A673 (cell line): ENCODE measurements around the gene SLC25A26. TPM values are rescaled to one million over a fixed set of nuclear protein-coding genes. Genes with fewer than 3 reads are reported as not detected.

Experiments
- BruUV-seq: library from RNA; stranded (reverse); fragments of 400-500 nt; replicated peaks from 2 replicates; lab custom pipeline; 2021; lab: Mats Ljungman, UMichigan
- CTCF ChIA-PET: fragments of 300-600 bp; sonication (Branson Sonifier 250); formaldehyde crosslinking; loops from one replicate; lab custom pipeline; 2022; ENCODE audit warnings: antibody characterized with exemption; lab: Charles Lee
- POLR2A ChIA-PET: fragments of 300-600 bp; sonication (Branson Sonifier 250); formaldehyde crosslinking; loops from one replicate; lab custom pipeline; 2022; ENCODE audit warnings: antibody characterized with exemption; ENCODE audit not compliant: low non-redundant PET; lab: Charles Lee
- DNase-seq: peaks from one replicate; pipeline ENCODE4 v3.0.0-alpha.2; 2015; ENCODE audit warnings: low spot score
- H3K27ac ChIP-seq: fragments of 200-600 bp; sonication (generic); 2 replicates; pipeline ENCODE4 v1.5.1; 2016; ENCODE audit warnings: mixed run types, low read depth, mild to moderate bottlenecking, mixed read lengths, antibody characterized with exemption, low read length; ENCODE audit not compliant: poor library complexity, severe bottlenecking
- H3K27me3 ChIP-seq: fragments of 200-600 bp; sonication (generic); replicated peaks from 2 replicates; pipeline ENCODE4 v1.6.1; 2017; ENCODE audit warnings: mixed run types, low read depth, mild to moderate bottlenecking, mixed read lengths, antibody characterized with exemption, low read length; ENCODE audit not compliant: insufficient read depth, poor library complexity
- H3K36me3 ChIP-seq: fragments of 200-600 bp; sonication (generic); 2 replicates; pipeline ENCODE4 v1.6.1; 2016; ENCODE audit warnings: mixed run types, mild to moderate bottlenecking, mixed read lengths, antibody characterized with exemption, low read length; ENCODE audit not compliant: insufficient read depth, poor library complexity, severe bottlenecking
- H3K4me1 ChIP-seq: fragments of 200-600 bp; sonication (generic); 2 replicates; pipeline ENCODE4 v1.6.1; 2017; ENCODE audit warnings: mixed run types, mild to moderate bottlenecking, mixed read lengths, antibody characterized with exemption, low read length; ENCODE audit not compliant: insufficient read depth, poor library complexity, severe bottlenecking
- H3K4me3 ChIP-seq: fragments of 200-600 bp; sonication (generic); 2 replicates; pipeline ENCODE4 v1.5.1; 2016; ENCODE audit warnings: low read depth, mixed run types, mild to moderate bottlenecking, mixed read lengths, low read length; ENCODE audit not compliant: poor library complexity, severe bottlenecking
- H3K9me3 ChIP-seq: fragments of 200-600 bp; sonication (generic); 2 replicates; pipeline ENCODE4 v1.6.1; 2016; ENCODE audit warnings: mixed run types, low read depth, mild to moderate bottlenecking, mixed read lengths, antibody characterized with exemption, low read length; ENCODE audit not compliant: poor library complexity, severe bottlenecking
- EZH2 ChIP-seq: fragments of 200-600 bp; sonication (generic); IDR thresholded peaks from 2 replicates; pipeline ENCODE4 v1.6.1; 2017; ENCODE audit warnings: borderline replicate concordance, low read depth, mild to moderate bottlenecking, mixed read lengths, antibody characterized with exemption, low read length; ENCODE audit not compliant: poor library complexity, severe bottlenecking
- intact Hi-C: fragments of 100-400 bp; cut with micrococcal nuclease; formaldehyde crosslinking; loops from one replicate; pipeline ENCODE4 v1.10.0; 2022; ENCODE audit not compliant: unreplicated experiment
- total RNA-seq: library from RNA; stranded (reverse); gene quantifications from 2 replicates; pipeline ENCODE4 v1.2.3, GENCODE V29; 2021
- TF ChIP-seq, protein P1 (sequence below): fragments of 300-800, 200-600 bp; sonication (generic); conservative IDR thresholded peaks from 2 replicates; pipeline ENCODE4 v1.5.1; 2017; ENCODE audit warnings: low read depth, mild to moderate bottlenecking, antibody characterized with exemption, low read length, moderate library complexity, mixed read lengths

Gene SLC25A26
- total RNA-seq, 1 experiment from 2014 or later, result 8.9 TPM

DNA sequence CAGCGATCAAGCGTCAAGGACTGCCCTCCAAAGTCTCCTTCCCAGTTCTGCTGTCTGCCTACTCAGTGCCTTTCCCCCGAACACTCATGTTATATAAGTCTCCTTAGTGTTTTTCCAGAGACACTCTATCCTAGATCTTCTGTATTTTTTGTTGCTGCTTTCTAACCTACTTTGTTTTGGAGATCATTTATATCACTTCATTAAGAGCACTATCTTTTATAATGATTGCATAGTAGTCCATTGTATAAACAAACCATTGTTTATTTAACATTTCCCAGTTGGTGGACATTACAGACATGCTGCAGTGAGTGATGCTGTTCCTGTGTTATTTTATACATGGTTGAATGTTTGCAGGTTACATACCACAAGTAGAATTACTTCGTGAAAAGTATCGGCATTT lies 47.1 kb downstream of the SLC25A26 start:
- TF ChIP-seq EZH2, result no peak
- TF ChIP-seq, protein P1, sequence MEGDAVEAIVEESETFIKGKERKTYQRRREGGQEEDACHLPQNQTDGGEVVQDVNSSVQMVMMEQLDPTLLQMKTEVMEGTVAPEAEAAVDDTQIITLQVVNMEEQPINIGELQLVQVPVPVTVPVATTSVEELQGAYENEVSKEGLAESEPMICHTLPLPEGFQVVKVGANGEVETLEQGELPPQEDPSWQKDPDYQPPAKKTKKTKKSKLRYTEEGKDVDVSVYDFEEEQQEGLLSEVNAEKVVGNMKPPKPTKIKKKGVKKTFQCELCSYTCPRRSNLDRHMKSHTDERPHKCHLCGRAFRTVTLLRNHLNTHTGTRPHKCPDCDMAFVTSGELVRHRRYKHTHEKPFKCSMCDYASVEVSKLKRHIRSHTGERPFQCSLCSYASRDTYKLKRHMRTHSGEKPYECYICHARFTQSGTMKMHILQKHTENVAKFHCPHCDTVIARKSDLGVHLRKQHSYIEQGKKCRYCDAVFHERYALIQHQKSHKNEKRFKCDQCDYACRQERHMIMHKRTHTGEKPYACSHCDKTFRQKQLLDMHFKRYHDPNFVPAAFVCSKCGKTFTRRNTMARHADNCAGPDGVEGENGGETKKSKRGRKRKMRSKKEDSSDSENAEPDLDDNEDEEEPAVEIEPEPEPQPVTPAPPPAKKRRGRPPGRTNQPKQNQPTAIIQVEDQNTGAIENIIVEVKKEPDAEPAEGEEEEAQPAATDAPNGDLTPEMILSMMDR, result no peak
- DNase-seq, result no peak
- no peak overlapping the region for H3K4me3 ChIP-seq
- no peaks in the 10 kb centered on the region for H3K36me3 ChIP-seq
- H3K27ac ChIP-seq, result no peak overlapping the region
- no peaks in the 10 kb centered on the region for H3K4me1 ChIP-seq
- H3K9me3 ChIP-seq, result no peaks in the 10 kb centered on the region
- CTCF ChIA-PET, result no interaction called here
- intact Hi-C loops, result no loop called here
- BruUV-seq, result no TSS peak
- no peaks in the 10 kb centered on the region for H3K27me3 ChIP-seq
- POLR2A ChIA-PET, result no interaction called here

DNA sequence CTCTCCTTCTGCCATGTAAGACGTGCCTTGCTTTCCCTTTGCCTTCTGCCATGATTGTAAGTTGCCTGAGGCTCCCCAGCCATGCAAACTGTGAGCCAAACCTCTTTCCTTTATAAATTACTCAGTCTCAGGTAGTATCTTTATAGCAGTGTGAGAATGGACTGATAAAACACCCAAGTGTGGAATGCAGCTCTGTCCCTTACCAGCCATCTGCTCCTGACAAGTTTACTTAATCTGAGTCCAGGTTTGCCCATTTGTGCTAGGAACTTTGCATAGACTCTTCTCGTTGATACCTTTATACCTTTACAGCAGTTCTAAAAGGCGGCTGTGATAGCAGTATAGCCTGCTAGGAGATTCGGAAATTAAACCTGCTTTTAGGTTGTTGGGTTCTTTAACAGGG lies 48.1 kb downstream of the SLC25A26 start:
- intact Hi-C loops, result no loop called here
- H3K27me3 ChIP-seq, result no peaks in the 10 kb centered on the region
- DNase-seq, result no peak
- H3K9me3 ChIP-seq, result no peaks in the 10 kb centered on the region
- no peaks in the 10 kb centered on the region for H3K36me3 ChIP-seq
- no peak overlapping the region for H3K27ac ChIP-seq
- no peak for TF ChIP-seq EZH2
- TF ChIP-seq, protein P1, result no peak
- no peaks in the 10 kb centered on the region for H3K4me1 ChIP-seq
- CTCF ChIA-PET, result no interaction called here
- no TSS peak for BruUV-seq
- H3K4me3 ChIP-seq, result no peak overlapping the region
- POLR2A ChIA-PET, result no interaction called here

DNA sequence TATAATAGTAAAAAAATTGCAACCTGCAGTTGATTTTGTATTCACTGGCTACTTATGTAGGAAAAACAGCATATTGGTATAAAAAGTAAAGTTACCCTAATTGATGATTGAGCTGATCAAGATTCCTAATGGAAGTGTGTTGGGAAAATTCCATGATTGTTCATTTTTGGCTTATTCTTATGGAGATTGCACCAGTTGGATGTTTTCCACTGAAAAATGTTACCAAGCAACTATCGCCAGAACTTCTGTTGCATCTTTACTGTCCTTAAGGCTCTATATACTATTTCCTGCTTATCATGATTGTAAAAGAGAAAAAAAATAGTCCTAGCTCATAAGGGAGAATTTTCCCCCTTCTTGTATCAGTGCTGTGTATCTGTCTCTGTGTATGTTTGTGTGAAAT lies 48.6 kb downstream of the SLC25A26 start:
- no peak overlapping the region for H3K4me3 ChIP-seq
- no peaks in the 10 kb centered on the region for H3K9me3 ChIP-seq
- intact Hi-C loops, result no loop called here
- BruUV-seq, result no TSS peak
- H3K27ac ChIP-seq, result no peak overlapping the region
- no peaks in the 10 kb centered on the region for H3K36me3 ChIP-seq
- no peaks in the 10 kb centered on the region for H3K27me3 ChIP-seq
- DNase-seq, result no peak
- no peaks in the 10 kb centered on the region for H3K4me1 ChIP-seq
- POLR2A ChIA-PET, result no interaction called here
- no peak for TF ChIP-seq EZH2
- TF ChIP-seq, protein P1, result no peak
- CTCF ChIA-PET, result no interaction called here
